Measurements from ENCODE around the gene AMDHD1. TPM values are rescaled to one million over a fixed set of nuclear protein-coding genes. Genes with fewer than 3 reads are reported as not detected.

AMDHD1 gene
- 0.81 TPM for total RNA-seq

DNA sequence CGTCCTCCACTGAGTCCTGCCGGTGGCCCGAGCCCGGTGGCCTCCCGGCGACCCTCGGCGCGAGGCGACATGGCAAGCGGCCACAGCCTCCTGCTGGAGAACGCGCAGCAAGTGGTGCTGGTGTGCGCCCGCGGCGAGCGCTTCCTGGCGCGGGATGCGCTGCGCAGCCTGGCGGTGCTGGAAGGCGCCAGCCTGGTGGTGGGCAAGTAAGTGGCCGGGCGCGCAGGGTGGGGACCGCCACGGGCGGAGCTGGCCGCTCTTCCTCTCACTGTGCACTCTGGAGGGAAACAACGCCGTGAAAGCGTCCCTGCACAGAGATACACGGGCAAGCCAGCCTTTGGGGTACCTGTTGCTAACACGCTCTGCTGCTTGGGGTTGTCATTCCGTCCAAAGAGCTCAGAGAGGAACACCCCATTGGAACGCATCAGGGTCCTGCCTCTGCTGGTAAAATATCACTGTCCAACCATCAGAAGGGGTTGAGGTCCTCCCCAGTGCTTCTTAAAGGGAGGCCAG is at the start of gene AMDHD1:
TSS of gene AMDHD1 (plus strand) at position 2 of the 513 bp plus-strand sequence. CDS start at position 70, 68 bp downstream.
- DNase-seq (ENCODE audit: low read depth in 2 of 3, low spot score in 2 of 3), result peak; percentile 35 to 70 (median 68)

GRCh38 chr12:95896846-95897245 is 46.3 kb upstream of the AMDHD1 start:
- no peak for DNase-seq (ENCODE audit: low read depth in 2 of 3, low spot score in 2 of 3)

GRCh38 chr12:95898081-95898480 is 45.0 kb upstream of the AMDHD1 start:
- DNase-seq (ENCODE audit: low read depth in 2 of 3, low spot score in 2 of 3), result no peak

- no peak for DNase-seq (ENCODE audit: low read depth in 2 of 3, low spot score in 2 of 3)
Measured at GRCh38 chr12:95908573-95908972, 34.6 kb upstream of the AMDHD1 start.

- no peak for DNase-seq (ENCODE audit: low read depth in 2 of 3, low spot score in 2 of 3)
Measured at GRCh38 chr12:95909871-95910270, 33.3 kb upstream of the AMDHD1 start.

DNA sequence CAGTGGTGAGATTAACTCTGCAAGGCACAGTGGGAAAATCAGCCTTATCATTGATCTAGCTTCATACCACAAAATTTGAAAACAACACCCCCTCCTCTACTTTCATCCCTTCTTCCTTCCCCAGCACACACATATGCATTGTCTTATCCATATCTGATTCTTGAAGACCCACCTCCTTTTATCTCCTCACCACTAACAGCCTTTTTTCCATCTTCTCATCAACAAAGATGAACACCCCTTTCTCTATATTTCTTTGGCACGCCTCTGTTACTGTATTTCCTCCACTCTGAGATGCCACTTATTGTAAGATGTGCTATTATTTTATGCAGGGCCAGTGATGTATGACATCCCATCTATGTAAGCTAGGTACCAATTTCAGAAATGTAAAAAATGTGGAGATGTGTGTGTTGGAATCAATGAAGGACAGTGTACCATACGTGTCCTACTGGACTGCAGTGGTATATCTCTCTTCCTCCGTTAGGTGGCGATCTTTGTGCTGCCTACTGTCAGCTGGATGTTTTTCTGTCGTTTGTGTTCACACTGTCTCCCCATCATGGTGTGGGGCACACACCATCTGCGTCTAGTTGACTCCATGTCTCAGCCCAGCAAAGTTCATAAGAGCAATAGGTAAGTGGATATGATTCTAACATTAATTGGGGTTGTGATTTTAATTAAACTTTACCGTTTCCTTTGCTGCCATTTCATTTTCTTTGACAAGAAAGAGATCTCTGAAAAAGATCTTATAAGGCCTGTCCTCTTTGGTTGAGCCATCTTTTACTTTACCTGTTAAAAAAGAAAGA is 24.7 kb upstream of the AMDHD1 start:
- peak; percentile 23 to 72 (median 49) for DNase-seq (ENCODE audit: low read depth in 2 of 3, low spot score in 2 of 3)

DNA sequence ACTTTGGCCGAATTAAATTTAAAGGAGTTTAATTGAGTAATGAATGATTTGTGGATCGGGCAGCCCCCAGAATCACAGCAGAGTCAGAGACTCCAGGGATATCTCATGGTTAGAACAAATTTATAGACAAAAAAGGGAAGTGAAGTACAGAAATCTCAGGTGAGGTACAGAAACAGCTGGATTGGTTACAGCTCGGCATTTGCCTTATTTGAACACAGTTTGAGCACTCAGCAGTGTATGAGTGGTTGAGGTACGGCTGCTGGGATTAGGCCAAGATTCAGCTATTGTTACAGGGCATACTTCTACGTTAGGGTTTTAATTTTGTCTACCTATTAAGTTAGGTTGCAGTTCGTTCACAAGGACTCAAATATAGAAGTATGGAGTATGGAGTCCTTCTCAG is 24.0 kb upstream of the AMDHD1 start:
- no peak for DNase-seq (ENCODE audit: low read depth in 2 of 3, low spot score in 2 of 3)

DNA sequence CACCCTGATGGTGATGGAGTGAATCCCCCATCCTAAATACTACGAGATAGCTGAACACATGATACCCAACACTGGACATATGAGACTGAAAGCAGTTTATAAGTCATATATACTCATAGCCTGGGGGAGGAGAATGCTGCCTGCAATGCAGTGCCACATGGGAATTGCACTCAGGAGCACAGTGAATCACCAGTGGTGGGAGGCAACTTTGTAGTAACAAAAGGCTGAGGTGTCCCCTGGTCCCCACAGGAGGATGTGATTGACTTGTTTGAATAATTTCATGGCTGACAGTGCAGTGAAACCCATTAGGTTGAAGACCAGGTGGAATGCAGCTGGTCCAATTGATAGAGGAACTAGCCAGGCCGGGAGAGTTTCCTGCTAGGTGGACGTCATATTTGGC is 20.9 kb upstream of the AMDHD1 start:
- DNase-seq (ENCODE audit: low read depth in 2 of 3, low spot score in 2 of 3), result no peak

DNA sequence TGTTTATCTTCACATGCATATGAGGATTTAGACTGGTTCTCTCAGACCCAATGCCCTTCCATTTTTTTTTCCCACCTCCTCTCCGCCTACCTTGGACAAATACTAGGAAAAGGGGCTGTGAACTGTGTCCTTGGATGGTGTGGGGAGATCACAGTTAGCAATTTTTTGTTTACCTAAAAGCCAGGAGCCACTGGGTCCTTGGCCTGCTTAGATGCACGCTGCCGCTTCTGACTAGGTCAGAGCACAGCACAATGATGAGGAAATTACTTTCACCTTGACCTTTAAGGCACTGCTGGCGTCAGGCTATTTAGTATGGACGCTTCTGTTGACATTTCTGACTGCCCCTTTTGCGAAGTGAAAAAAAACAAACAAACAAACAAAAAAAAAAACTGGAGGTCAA is 2.6 kb upstream of the AMDHD1 start:
- DNase-seq (ENCODE audit: low read depth in 2 of 3, low spot score in 2 of 3), result no peak

DNA sequence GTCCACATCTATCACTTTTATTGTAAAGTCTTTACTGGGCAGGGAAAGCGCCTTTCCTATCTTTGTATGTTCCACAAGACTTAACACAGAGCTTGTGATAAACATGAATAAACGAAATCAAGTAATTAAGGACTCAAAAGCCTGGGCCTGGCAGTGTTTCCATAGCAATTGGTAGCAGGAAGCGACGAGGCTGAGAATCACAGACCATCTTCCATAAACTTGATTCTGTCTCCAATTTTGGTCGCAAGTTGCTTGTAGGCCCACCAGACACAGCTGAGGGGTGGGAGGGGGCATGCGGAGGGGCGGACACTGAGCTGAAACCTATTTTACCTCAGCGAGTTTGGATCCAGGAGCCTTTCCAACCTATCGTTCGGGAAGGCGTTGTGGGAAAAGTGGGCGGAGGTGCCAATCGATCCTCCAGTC is 1.0 kb upstream of the AMDHD1 start:
- DNase-seq (ENCODE audit: low read depth in 2 of 3, low spot score in 2 of 3), result peak in 2 of 3 donors; percentile 13 to 54

DNA sequence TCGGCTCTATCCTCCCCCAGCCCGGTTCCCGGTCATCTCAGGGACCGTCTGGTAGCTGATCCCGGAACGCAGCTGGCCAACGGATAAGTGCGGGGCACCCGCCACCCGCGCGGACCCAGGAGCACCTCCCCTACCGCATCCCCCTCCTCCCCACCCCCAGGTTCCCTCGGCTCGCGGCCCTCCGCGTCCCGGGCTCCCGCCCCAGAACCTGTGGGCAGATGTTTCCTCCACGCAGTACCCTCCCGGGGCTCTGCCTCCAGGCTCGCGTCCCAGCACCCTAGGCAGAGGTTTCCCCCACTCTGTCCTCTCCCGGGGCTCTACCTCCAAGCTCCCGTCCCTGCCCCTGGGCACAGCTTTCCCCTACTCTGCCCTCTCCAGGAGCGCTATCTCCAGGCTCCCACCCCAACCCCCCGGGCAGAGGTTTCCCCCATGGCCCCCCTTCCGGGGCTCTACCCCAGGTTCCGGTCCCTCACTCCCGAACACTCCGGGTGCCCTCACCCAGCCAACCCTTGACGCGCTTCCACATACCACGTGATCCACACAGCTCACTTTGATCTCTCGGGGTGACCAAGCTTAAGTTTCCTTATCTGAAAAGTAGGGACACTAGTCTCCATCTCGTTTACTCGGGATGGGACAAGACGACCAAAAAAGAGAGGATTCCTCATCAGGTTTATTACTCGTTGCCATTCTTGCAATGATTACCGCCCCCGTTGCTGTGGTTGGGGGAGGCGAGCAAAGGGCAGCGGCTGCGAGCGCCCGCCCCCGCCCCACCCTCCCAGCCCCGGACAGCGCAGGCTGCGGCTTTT is 404 bp upstream of the AMDHD1 start, which contains the start of gene CCDC38:
TSS of gene CCDC38 (minus strand) at position 91 of the 806 bp plus-strand sequence. CDS start 6,105 bp downstream, outside the sequence.
- peak; percentile 59 to 88 (median 83) for DNase-seq (ENCODE audit: low read depth in 2 of 3, low spot score in 2 of 3)

GRCh38 chr12:95944108-95944704 is 1.1 kb downstream of the AMDHD1 start:
- DNase-seq (ENCODE audit: low read depth in 2 of 3, low spot score in 2 of 3), result no peak

DNA sequence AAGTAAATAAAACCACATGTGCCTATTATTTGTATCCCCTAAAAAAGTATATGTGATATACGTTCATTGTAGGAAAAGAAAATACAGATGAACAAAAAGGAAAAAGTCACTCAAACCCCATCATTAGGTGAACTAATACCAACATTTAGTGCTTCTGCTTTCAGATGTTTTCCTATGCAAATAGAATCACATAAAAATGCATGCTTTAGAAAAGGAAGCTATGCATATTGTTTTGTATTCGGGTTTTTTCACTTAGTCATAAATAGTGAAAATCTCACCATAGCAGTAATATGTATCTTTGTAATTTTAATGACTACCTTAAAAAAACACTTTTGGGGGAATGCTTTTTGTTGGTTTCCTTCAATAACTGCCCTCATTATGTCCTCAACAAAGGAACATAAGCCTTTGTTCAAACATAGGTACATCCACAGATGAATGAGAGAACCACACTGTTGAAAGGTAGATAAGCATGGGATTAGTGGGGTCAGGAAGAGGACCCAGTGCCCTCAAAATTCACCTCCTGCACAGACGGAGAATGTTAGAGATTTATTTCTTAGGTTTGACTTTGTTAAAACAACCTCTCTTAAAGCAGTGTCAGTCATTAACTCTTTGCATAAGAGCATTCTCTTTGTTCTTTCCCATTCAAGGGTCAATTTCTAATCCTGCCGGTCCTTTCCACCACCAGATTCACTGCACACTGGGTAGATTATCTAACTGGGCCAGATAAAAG is 6.5 kb downstream of the AMDHD1 start:
- DNase-seq (ENCODE audit: low read depth in 2 of 3, low spot score in 2 of 3), result no peak

GRCh38 chr12:95951515-95951914 is 8.4 kb downstream of the AMDHD1 start:
- peak in 1 of 3 donors; percentile 6 for DNase-seq (ENCODE audit: low read depth in 2 of 3, low spot score in 2 of 3)

- DNase-seq (ENCODE audit: low read depth in 2 of 3, low spot score in 2 of 3), result no peak
Measured at GRCh38 chr12:95953000-95953399, 9.9 kb downstream of the AMDHD1 start.

DNA sequence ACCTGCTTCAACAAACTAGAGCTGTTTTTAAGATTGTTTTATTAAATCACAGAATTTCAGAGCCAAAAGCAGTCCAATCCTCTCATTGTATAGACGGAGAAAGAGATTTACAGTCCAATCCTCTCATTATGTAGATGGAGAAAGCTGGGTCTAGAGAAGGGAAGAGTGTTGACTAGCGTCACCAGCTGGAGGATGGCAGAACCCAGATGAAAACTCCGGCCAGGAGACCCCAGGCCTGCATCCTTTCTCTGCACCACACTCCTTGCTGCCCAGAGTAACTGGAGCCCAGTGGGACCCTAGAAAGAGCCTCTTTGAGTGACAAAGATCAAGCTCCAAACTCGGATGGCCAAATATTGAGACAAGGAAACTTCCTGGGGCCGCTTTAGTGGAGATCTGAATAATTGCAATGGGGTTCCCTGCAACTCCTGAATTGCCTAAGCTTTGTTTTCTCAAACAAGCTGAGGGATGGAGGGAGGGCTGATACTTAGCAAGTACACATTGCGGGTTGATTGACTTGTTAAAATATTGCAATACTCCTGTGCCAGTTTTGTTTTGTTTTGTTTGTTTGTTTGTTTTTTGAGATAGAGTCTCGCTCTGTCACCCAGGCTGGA is 12.5 kb downstream of the AMDHD1 start:
- DNase-seq (ENCODE audit: low read depth in 2 of 3, low spot score in 2 of 3), result no peak

DNA sequence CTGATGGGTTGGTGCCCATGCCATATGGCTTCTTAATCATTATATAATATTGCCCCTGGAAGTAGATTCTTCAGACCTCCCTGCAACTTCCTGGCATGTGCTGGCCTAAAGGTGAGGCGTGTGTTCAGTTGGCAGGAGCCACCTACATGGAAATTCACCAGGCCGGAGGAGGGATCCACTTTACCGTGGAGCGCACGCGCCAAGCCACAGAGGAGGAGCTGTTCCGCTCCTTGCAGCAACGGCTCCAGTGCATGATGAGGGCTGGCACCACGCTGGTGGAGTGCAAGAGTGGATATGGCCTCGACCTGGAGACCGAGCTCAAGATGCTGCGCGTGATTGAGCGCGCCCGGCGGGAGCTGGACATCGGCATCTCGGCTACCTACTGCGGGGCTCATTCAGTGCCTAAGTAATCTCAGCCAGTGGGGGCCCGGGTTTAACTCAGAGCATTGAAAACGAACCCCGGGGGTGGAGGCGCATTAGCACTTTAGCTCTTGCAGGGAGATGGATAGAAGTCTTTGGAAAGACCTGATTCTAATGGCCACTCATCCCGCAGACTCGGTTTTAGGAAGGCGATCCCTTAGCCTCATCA is 13.5 kb downstream of the AMDHD1 start:
- no peak for DNase-seq (ENCODE audit: low read depth in 2 of 3, low spot score in 2 of 3)

- DNase-seq (ENCODE audit: low read depth in 2 of 3, low spot score in 2 of 3), result peak in 2 of 3 donors; percentile 24 to 54
Measured at GRCh38 chr12:95959107-95959506, 16.0 kb downstream of the AMDHD1 start.

GRCh38 chr12:95960241-95960640 is 17.1 kb downstream of the AMDHD1 start:
- DNase-seq (ENCODE audit: low read depth in 2 of 3, low spot score in 2 of 3), result no peak

All from hematopoietic multipotent progenitor cell (in vitro differentiated cells).